NCI-H510A (cell line): ENCODE data around the gene KRTAP4-3.
"Not testable (repeated sequence)": the region's sequence is repeated elsewhere in the genome, so short reads cannot be mapped to it uniquely, and the experiment has no call there.

Source experiments
- DNase-seq: peaks from one replicate; lab custom pipeline; 2025; lab: John Stamatoyannopoulos, UW

The KRTAP4-3 gene

GRCh38 chr17:41168121-41168520 is at the start of gene KRTAP4-3:
KRTAP4-3 (minus strand) TSS chr17:41168221; CDS start chr17:41168172, 49 bp downstream.
- DNase-seq, result no peak

DNA sequence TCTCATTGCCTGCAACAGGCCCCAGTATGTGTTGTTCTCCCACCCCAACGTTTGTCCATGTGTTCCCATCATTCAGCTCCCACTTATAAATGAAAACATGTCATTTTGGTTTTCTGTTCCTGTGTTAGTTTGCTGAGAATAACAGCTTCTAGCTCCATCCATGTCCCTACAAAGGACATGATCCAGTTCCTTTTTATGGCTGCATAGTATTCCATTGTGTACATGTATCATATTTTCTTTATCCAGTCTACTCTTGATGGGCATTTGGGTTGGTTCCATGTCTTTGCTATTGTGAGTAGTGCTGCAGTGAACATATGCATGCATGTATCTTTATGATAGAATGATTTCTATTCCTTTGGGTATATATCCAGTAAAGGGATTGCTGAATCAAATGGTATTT is 47.7 kb upstream of the KRTAP4-3 start:
- DNase-seq, result no peak

- DNase-seq, result peak; percentile 79
Observed at GRCh38 chr17:41212524-41213169, 44.6 kb upstream of the KRTAP4-3 start.

DNA sequence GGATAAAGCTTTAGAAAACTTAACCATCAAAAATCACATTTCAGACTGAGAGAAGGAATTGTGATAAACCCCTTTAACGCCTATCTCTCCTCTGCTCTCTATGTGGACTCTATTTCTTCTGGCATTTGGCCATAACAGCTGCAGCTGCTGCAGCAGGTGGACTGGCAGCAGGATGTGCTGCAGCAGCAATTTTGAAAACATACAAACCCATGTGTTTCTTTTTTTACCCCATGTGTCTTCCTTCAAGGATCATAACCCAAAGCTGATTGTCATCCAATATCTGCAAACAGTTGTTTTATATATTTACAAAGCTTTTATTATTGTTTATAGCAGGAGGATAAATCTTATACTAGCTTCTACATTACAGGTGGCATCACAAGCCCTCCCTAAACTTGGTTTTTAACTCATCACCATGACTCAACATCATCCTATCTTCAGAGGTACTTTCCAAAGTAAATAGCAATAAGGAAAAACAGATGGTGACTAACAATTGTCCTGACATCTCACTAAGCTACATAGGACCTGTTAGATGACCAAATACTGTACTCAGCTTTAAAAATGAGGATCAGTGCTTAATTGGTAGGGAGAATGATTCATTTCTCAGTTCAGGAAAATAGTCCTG is 43.9 kb upstream of the KRTAP4-3 start:
- DNase-seq, result peak; percentile 75

DNA sequence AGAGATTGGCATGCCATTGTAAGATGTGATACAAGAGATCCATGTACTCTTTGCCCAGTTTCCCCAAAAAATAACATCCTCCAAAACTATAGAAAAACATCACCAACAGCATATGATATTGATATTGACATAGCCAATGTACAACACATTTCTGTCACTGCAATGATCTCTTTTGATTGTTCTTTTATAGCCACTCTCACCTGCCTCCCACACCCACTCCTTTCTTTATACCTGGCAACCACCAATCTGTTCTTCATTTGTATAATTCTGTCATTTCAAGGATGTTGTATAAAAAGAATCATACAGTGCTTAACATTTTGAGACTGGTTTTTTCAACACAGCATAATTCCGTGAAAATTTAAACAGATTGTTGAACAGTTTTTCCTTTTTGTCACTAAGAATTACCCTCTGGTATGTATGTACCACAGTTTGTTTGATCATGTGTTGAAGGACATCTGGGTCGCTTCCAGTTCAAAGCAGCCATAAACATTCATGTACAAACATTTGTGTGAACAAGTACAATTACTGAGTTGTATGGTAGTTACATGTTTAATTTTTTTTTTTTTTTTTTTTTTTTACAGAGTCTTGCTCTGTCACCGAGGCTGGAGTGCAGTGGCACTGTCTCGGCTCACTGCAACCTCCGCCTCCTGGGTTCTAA is 31.5 kb upstream of the KRTAP4-3 start:
- no peak for DNase-seq

GRCh38 chr17:41196068-41196467 is 28.0 kb upstream of the KRTAP4-3 start:
- no peak for DNase-seq

DNA sequence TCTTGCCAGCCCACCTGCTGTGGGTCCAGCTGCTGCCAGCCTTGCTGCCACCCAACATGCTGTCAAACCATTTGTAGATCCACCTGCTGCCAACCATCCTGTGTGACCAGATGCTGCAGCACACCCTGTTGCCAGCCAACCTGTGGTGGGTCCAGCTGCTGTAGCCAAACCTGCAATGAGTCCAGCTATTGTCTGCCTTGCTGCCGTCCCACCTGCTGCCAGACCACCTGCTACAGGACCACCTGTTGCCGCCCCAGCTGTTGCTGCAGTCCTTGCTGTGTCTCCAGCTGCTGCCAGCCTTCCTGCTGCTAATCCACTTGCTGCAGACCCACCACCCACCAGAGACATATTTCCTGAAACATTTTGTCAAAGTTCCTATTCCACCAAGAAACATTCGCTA is 22.3 kb upstream of the KRTAP4-3 start:
- no peak for DNase-seq

DNA sequence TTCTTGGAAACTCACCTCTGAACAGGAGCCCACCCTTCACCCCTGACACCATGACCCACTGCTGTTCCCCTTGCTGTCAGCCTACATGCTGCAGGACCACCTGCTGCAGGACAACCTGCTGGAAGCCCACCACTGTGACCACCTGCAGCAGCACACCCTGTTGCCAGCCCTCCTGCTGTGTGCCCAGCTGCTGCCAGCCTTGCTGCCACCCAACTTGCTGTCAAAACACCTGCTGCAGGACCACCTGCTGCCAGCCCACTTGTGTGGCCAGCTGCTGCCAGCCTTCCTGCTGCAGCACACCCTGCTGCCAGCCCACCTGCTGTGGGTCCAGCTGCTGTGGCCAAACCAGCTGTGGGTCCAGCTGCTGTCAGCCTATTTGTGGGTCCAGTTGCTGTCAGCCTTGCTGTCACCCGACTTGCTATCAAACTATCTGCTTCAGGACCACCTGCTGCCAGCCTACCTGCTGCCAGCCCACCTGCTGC is 21.9 kb upstream of the KRTAP4-3 start, which contains the start of gene KRTAP9-1:
KRTAP9-1 (plus strand) TSS at position 51 of the 482 bp plus-strand sequence; CDS start at position 51, 0 bp downstream.
- DNase-seq, result not testable (repeated sequence)

- DNase-seq, result no peak
Observed at GRCh38 chr17:41186872-41187271, 18.9 kb upstream of the KRTAP4-3 start.

- no peak for DNase-seq
Observed at GRCh38 chr17:41185001-41185400, 17.0 kb upstream of the KRTAP4-3 start.

- DNase-seq, result no peak
Observed at GRCh38 chr17:41184480-41184961, 16.5 kb upstream of the KRTAP4-3 start, which contains the start of gene KRTAP4-1. KRTAP4-1 (minus strand) TSS chr17:41184911; CDS start chr17:41184854, 57 bp downstream.

GRCh38 chr17:41178843-41179616 is 11.0 kb upstream of the KRTAP4-3 start:
- DNase-seq, result no peak

DNA sequence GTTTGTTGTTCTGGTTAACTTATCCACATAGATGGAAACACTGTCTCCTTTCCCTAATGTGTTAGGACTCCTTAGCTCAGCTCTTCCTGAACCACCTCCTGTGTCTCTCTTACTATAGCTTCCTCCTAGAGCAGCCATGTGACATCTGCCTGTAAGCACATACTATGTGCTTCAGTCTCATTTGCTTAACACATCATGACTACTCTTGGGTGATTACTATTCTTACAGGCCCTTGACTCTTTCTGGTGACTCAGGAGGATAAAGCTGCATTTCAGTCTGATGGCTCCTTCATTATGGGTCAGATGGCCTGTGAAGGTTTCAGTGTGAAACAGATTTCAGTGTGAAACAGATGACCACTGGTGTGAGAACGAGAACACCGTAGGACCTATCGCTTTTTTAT is 10.3 kb upstream of the KRTAP4-3 start:
- DNase-seq, result no peak

- no peak for DNase-seq
Observed at GRCh38 chr17:41177727-41178271, 9.8 kb upstream of the KRTAP4-3 start, which contains the start of gene KRTAP4-2. KRTAP4-2 (minus strand) TSS chr17:41178221; CDS start chr17:41178164, 57 bp downstream.

- DNase-seq, result no peak
Observed at GRCh38 chr17:41176744-41177387, 8.8 kb upstream of the KRTAP4-3 start.

DNA sequence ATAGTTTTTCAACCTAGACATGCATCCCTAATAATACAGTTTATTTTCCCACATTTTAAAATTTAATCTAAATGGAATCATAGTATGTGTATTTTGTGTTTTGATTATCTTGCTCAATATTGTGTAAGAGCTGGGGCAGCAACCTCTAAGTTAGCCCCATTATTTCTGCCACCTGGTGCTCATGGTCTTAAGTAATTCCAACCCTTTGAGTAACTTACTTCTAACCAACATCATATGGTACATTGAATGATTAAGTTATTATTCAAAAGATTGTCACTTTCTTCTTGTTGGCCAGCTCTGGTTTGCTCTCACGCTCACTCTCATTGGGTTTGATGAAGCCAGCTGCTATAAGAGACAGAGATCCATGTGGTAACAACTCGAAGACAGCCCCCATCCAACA is 3.9 kb upstream of the KRTAP4-3 start:
- DNase-seq, result no peak

DNA sequence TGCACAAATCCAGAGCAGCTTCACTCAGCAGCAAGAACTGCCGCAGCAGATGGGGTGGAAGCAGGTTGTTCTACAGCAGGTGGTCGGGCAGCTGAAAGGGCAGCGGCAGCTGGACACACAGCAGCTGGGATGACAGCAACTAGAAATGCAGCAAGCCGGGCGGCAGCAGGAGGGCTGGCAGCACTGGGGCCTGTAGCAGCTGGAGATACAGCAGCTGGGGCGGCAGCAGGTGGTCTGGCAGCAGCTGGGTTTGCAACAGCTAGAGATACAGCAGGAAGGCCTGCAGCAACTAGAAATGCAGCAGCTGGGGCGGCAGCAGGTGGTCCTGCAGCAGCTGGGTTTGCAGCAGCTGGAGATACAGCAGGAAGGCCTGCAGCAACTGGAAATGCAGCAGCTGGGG is 460 bp downstream of the KRTAP4-3 start:
- no peak for DNase-seq

GRCh38 chr17:41163828-41164227 is 4.2 kb downstream of the KRTAP4-3 start:
- DNase-seq, result no peak

DNA sequence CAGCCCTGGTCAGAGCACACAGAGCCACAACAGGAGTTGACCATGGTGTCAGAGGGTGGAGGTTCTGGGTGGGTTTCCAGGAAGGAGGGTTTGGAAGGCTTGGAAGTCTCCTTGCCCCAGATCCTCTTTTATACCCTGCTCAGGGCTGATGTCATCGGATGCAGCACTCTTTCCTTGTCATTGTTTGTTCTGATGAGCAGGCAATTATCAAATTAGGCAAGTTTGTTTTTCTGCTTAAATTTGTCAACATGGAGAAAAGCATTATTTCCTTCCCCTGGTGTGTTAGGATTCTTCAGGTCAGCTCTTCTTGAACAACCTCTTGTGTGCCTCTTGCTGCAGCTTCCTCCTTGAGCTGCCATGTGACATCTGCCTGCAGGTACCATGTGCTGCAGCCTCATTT is 7.4 kb downstream of the KRTAP4-3 start, which contains the start of gene KRTAP4-4:
KRTAP4-4 (minus strand) TSS at position 101 of the 400 bp plus-strand sequence; CDS start at position 44, 57 bp downstream.
- no peak for DNase-seq

DNA sequence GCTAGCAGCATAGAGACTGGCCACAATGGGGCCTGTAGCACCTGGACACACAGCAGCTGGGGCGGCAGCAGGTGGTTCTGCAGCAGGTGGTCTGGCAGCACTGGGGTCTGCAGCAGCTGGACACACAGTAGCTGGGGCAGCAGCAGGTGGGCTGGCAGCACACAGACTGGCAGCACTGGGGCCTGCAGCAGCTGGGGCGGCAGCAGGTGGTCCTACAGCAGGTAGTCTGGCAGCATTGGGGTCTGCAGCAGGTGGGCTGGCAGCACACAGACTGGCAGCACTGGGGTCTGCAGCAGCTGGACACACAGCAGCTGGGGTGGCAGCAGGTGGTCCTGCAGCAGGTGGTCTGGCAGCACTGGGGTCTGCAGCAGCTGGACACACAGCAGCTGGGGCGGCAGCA is 7.8 kb downstream of the KRTAP4-3 start:
- DNase-seq, result not testable (repeated sequence)

GRCh38 chr17:41153856-41154255 is 14.2 kb downstream of the KRTAP4-3 start:
- no peak for DNase-seq
